Measurements from ENCODE around the gene LONRF2. TPM values are rescaled to one million over a fixed set of nuclear protein-coding genes. Genes with fewer than 3 reads are reported as not detected.

The LONRF2 gene
- total and polyA plus RNA-seq, 2 of the 4 experiments (the other 2 are of a cell fraction), result 0.19 to 0.54 TPM

DNA sequence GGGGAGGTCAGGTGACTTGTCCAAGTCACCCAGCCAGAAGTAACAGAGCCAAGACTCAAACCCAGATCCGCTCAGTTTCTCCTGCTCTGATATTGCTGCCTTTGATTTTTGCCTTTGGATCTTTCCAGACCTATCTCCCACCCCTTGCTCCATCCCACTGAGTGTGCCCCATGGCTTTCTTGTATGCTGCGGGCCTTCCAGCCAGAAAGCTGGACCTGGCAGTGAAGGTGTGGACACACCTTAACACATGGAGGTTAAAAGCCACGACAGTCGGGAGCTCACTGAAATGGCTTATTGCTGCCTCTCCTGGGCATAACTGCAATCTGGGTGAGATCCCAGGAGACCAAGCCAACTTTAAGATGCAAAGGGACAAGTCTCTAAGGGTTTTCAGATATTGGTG, 86.7 kb downstream of the LONRF2 start:
- CTCF ChIA-PET, result no interaction called here
- dilution Hi-C loops (cut with HindIII; ENCODE audit: low sequenced_read_pairs, unreplicated experiment), result no loop called here

More for the DNA sequence above, 86.7 kb downstream of the LONRF2 start:
- Histone ChIP-seq H3K4me3 (ENCODE audit: insufficient read depth, low read depth, low read length) (no peak overlapping the region), H3K4me1 (ENCODE audit: control insufficient read depth, insufficient read depth, low read length) (peaks cover 4% of the 10 kb centered on the region), H4K8ac (ENCODE audit: low read depth in 2 of 2, low read length in 2 of 2) (no peak overlapping the region), H3K4me2 (ENCODE audit: low read depth, low read length) (no peak overlapping the region), H2BK20ac (ENCODE audit: low read depth, low read length) (0 out of 2 replicates have a peak overlapping the region, but pooled peaks have one; percentile 17), H3K4ac (ENCODE audit: low read depth, low read length) (no peak overlapping the region), H4K91ac (ENCODE audit: insufficient read depth, low read depth, low read length) (no peak overlapping the region), H3K9me1 (ENCODE audit: insufficient read depth, low read length) (peaks cover 11% of the 10 kb centered on the region), H3K27ac (ENCODE audit: insufficient read depth, low read length) (no peak overlapping the region), H3K23ac (ENCODE audit: low read depth, low read length) (no peak overlapping the region), H2BK120ac (ENCODE audit: low read depth, low read length) (0 out of 2 replicates have a peak overlapping the region, but pooled peaks have one; percentile 3), H3K14ac (replicated peaks; ENCODE audit: low read depth, low read length) (no peak overlapping the region), H3K18ac (ENCODE audit: low read depth, low read length) (no peak overlapping the region), H2AFZ (replicated peaks; ENCODE audit: low read length, poor library complexity) (no peak overlapping the region), H3K79me1 (ENCODE audit: low read depth in 1 of 2, low read length in 2 of 2) (no peaks in the 10 kb centered on the region), H3K9ac (ENCODE audit: low read depth, low read length) (no peak overlapping the region), H4K5ac (ENCODE audit: low read depth, low read length) (no peak overlapping the region), H2BK15ac (ENCODE audit: low read depth, low read length) (no peak overlapping the region), H3K9me3 (ENCODE audit: control insufficient read depth, insufficient read depth, low read length) (no peaks in the 10 kb centered on the region), H2AK9ac (replicated peaks; ENCODE audit: low read depth, low read length, poor library complexity) (no peak overlapping the region), H3K56ac (ENCODE audit: extremely low read depth, insufficient read depth, low read length) (no peak overlapping the region), H2BK5ac (ENCODE audit: low read depth, low read length, poor library complexity, severe bottlenecking) (no peak overlapping the region), H3K36me3 (ENCODE audit: control insufficient read depth, insufficient read depth, low read length) (no peaks in the 10 kb centered on the region), H3K27me3 (ENCODE audit: control insufficient read depth, insufficient read depth, low read length) (no peaks in the 10 kb centered on the region), H4K20me1 (ENCODE audit: insufficient read depth, low read length) (no peaks in the 10 kb centered on the region), H2AK5ac (ENCODE audit: low read depth, low read length) (peak overlapping the region; percentile 65)
- intact Hi-C loops (cut with micrococcal nuclease), result no loop called here
- TF ChIP-seq CHD1 (IDR thresholded peaks at IDR 0.05; ENCODE audit: low read depth, low read length), result no peak
- no peak for TF ChIP-seq ELK1 (IDR thresholded peaks at IDR 0.05; ENCODE audit: borderline replicate concordance, low read depth, low read length)
- no peak for TF ChIP-seq POLR2A (IDR thresholded peaks at IDR 0.05; ENCODE audit: low read depth, low read length)
- no peak for TF ChIP-seq MAFK (IDR thresholded peaks at IDR 0.05; ENCODE audit: low read depth, low read length)
- TF ChIP-seq MXI1 (IDR thresholded peaks at IDR 0.05; ENCODE audit: borderline replicate concordance, low read depth, low read length), result no peak
- no peak for TF ChIP-seq FOS (IDR thresholded peaks at IDR 0.05; ENCODE audit: low read depth, low read length)
- TF ChIP-seq SMC3 (IDR thresholded peaks at IDR 0.05; ENCODE audit: low read depth, low read length), result no peak
- TF ChIP-seq CEBPB (IDR thresholded peaks at IDR 0.05; ENCODE audit: low read depth, low read length), result no peak
- no peak for TF ChIP-seq MAZ (IDR thresholded peaks at IDR 0.05; ENCODE audit: borderline replicate concordance, low read depth, low read length)
- no peak for TF ChIP-seq RCOR1 (IDR thresholded peaks at IDR 0.05; ENCODE audit: insufficient replicate concordance, low read length)
- TF ChIP-seq USF2 (IDR thresholded peaks at IDR 0.05; ENCODE audit: low read depth, low read length), result no peak
- BruUV-seq (replicated peaks), result no TSS peak
- in situ Hi-C loops (cut with MboI; ENCODE audit: low sequenced_read_pairs), result no loop called here
- POLR2A ChIA-PET (ENCODE audit: unreplicated experiment), result no interaction called here
- no peak for ATAC-seq (ENCODE audit: low read depth)
- DNase-seq, result no peak
- 93% methylated on average over 3 of the region's 4 CpGs; no CpG with 5 or more reads in 1 of the 2 experiments for WGBS, 2 experiments (ENCODE audit: extremely low coverage in 2 of 2, insufficient read length in 1 of 2)

Measured in IMR-90 (cell line).